LoVo (cell line): ENCODE data around the gene RAMP1.
"Not testable (repeated sequence)": the region's sequence is repeated elsewhere in the genome, so short reads cannot be mapped to it uniquely, and the experiment has no call there.

ENCODE experiments used
- DNase-seq: peaks from one replicate; pipeline ENCODE4 v3.0.0-alpha.2; 2016; ENCODE audit warnings: low spot score

Gene RAMP1

DNA sequence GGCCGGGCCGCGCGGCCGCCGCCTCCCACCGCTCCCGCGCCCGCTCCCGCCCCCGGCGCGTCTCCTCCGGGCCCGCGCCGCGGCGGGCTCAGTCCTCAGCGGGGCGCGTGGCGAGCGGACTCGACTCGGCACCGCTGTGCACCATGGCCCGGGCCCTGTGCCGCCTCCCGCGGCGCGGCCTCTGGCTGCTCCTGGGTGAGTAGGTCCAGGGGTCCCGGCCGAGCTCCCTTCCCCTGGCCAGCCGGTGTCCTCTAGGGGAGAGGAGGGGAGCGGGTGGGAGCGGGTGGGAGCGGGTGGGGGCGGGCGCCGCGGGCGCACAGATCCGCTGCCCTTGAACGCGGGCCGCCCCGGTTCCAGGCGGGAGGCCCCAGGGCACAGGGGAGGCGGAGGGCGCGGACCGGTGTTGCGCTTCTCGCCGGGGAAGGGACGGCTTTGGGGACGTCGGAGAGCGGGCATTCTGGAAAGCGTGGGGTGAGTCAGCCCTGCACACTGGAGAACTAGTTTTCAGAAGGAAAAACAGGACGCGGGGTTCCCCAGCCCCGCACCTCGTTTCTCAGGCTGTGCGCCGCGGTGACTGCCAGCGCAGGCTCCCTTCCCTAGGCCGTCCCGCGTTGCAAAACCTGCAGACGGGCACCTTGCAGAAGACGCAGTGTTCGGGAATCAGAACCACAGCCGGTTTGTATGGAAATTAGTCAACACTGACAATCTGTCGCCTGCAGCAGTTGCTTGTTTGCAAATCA lies at the start of gene RAMP1:
TSS of gene RAMP1 (plus strand) at position 91 of the 740 bp plus-strand sequence. CDS start at position 144, 53 bp downstream.
- DNase-seq, result no peak

DNA sequence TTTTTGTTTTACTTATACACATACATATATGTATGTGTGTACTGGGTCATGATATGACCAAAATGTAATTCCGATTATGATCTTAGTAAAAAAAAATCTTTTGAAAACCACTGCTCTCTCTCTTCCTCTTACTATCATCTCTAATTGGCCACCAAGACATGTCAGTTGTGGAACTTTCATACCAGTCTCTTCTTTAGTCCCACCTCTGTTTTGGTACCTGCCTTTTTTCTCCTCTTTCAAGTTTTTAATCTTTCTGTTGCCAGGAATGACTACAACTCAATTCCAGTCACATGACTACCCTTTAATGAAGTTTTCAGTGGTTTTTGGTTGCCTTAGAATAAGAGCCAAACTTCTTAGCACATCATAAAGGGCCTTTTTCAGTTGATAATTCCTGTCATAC lies 43.8 kb upstream of the RAMP1 start:
- no peak for DNase-seq

DNA sequence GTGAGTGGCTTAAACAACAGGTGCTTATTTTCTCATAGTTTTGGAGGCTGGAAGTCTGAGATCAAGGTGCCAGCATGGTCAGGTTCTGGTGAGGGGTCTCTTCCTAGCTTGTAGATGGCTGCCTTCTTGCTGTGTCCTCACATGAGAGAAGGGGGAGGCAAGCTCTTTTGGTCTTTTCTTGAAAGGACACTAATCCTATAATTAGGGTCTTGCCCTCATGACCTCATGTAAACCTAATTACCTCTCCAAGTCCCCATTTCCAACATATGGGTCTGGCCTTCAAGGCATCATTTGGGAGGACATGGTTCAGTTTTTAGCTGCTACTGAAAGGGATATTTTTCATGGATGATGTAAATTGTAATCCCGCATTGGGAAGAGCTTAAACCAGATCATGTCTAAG lies 42.9 kb upstream of the RAMP1 start:
- no peak for DNase-seq

DNA sequence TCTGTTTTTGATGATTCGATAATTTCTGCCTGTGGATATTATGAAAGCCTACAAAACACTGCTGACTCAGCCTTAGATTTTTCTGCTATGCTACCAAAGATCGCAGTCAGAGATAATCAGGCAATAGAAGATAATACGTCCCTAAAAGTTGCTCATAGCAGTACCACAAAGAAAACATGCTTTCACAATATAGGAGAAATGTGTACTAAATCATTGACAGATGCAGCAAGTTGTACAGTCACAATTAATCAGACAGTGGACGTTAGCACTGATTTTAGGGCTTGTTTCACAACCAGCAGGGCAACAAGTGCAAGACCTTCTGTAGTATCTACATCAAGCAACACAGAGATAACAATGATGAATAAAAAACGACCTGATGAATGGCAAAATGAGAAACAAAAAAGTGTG lies 41.4 kb upstream of the RAMP1 start:
- DNase-seq, result no peak

DNA sequence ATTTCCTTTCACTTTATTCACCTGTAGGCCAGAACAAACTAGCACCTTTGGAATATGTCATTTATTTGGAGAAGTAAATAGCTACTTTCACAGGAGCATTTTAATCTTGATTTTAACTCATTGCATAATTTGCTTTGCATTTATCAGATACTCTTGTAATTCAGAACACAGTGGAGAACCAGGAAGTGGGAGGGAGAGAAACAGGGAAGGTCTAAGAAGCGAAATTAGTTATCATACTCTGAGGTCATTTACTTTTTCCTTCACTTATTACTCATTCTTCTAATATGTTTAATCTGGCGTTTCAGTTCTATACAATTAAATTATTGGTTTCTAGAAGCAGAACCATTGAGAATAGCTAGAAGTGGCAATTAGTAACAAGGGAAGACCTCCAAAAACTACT lies 40.2 kb upstream of the RAMP1 start:
- DNase-seq, result no peak

DNA sequence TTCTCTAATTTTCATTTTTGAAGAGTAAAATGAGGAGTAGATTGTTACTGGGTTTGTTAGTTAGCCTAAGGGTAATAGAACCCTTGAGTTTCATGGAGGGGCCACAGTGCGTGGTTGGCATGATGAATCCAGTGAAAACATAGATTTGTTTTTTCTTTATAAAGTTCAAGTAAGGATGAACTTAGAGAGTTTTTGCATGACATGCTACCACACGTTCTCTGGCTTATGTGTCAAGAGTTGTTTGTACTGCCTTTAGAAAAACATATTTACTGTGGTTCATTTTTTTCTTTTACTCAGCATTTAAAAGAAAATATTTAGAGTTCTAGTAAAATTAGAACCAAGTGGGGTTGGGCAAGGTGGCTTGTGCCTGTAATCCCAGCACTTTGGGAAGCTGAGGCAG lies 39.0 kb upstream of the RAMP1 start:
- no peak for DNase-seq

DNA sequence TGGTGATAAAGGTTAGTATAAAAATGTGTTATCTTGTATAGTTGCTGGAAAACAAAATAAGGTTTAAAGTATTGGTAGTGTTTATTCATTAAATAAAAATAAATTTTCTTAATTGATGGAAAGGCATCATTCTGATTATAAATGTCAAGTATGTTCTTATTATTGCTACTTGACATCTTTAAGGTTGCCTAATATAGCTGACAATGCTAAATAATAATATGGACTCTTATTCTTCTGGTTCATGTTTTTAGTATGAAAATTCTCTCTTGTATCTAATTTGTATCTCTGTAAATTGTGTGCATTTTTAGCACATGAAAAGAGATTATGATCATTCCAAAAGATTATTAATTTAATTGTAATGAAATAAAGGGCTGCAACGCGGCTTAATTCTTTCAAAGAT lies 35.9 kb upstream of the RAMP1 start:
- no peak for DNase-seq

DNA sequence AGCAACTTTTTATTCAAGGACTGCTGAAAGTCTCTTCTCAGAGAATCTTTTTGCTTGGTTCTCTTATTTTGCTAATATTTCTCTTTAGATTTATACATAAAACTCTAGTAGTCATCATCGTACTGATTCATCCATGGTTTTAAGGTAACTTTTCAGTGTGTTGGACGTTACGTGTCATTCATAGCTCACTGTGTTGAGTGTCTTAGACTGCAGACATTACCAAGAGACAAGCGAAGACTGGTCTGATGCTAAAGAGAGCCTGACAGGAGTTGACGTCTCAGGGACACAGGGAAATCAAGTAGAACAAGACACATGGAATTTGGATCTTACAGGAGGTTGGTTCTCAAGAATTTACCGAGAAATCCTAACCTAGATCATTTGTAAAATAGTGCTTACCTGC lies 35.3 kb upstream of the RAMP1 start:
- DNase-seq, result no peak

DNA sequence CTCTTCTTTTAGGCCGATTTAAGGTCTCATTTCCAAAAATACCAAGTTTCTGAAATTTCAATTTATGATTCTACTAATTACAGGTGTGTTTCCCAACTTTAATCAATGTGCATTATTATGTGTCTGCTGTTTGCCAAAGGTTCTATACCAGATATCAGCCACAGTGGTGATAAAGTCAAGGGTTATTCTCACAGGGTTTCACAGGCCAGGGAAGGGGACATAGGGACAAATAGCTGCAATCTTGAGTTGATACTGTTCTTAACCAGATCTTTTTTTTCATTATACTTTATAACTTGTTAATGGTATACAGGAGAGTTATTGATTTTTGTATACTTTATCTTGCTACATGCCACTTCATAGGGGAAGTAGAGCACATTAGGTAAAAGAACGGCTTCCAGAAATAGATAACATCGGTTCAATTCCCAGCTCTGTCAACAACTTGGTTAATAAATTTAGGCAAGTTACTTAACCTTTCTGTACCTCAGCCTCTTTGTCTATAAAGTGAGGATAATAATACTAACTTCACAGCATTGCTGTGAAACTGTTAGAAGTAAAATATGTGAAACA lies 31.9 kb upstream of the RAMP1 start:
- no peak for DNase-seq

DNA sequence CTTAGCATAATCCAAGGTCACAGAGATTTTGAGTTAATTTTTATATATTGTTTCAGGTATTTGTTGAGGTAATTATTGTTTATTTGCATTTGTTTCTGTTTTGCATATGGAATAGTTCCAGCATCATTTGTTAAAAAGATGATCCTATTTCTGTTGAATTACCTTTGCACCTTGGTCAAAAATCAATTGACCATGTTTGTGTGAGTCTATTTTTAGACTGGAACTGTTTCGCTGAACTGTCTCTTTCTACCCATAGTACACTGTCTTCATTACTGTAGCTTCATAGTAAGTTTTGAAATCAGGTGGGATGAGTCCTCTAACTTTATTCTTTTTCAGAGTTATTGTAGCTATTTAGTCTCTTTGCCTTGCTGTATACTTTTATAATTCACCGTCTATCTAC lies 28.9 kb upstream of the RAMP1 start:
- no peak for DNase-seq

DNA sequence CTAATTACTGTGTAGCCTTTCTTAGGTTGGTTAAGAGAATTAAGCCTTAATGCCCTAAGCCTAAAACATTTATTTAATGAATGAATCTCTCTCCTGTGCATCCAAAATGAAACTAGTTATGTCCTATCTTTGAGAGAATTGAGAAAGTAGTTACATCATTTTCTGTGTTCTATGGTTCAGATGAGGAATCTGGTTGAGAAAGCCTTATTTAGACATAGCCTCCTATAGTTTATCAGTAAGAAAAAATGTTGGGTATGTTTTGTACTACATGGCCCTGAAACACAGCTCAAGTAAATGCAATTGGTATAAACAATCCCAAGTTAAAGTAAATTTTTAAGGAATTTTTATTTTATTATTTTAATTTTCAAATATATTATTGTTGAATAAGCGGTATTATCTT lies 25.9 kb upstream of the RAMP1 start:
- DNase-seq, result no peak

DNA sequence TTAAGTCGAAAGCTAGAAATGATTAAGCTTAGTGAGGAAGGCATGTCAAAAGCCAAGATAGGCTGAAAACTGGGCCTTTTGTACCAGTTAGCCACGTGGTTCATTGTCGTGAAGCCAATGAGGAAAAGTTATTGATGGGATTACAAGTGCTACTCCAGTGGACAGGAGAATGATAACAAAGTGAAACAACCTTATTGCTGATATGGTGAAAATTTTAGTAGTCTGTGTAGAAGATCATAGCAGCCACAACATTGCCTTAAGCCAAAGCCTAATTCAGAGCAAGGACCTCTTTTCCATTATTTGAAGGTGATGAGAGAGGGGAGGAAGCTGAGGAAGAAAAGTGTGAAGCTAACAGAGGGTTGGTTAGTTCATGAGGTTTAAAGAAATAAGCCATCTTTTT lies 24.1 kb upstream of the RAMP1 start:
- DNase-seq, result no peak

DNA sequence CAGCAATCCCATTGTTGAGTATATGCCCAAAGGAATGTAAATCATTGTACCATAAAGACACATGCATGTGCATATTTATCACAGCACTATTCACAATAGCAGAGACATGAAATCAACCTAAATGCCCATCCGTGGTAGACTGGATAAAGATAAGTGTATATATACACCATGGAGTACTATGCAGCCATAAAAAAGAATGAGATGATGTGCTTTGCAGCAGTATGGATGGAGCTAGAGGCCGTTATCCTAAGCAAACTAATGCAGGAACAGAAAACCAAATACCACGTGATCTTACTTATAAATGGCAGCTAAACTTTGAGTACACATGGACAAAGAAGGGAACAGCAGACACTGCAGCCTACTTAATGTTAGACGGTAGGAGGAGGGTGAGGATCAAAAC lies 18.4 kb upstream of the RAMP1 start:
- no peak for DNase-seq

DNA sequence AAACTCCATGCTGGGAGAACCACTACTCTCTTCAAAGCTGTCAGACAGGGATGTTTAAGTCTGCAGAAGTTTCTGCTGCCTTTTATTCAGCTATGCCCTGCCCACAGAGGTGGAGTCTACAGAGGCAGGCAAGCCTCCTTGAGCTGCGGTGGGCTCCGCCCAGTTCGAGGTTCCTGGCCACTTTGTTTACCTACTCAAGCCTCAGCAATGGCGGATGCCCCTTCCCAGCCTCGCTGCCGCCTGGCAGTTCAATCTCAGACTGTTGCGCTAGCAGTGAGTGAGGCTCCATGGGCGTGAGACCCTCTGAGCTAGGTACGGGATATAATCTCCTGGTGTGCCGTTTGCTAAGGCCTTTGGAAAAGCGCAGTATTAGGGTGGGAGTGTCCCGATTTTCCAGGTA lies 10.5 kb upstream of the RAMP1 start:
- DNase-seq, result not testable (repeated sequence)

DNA sequence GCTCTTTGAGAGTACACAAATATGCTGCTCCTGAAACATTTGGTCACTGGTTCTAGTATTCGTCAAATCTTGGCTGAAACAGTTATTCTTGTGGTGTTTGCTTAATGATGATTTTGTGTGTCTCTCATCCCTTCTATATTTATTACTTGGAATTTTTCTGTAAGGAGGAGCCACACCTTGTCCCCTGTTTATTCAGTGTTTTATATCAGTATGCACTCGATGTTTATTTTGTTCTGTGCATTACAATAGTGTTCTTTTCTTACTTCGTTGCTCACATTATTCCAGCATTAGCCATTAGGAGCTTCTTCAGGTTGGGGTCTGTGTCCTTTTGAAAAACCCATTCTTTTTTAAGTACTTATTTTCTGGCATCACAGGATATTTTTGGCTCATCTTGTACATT lies 5.1 kb upstream of the RAMP1 start:
- DNase-seq, result no peak

DNA sequence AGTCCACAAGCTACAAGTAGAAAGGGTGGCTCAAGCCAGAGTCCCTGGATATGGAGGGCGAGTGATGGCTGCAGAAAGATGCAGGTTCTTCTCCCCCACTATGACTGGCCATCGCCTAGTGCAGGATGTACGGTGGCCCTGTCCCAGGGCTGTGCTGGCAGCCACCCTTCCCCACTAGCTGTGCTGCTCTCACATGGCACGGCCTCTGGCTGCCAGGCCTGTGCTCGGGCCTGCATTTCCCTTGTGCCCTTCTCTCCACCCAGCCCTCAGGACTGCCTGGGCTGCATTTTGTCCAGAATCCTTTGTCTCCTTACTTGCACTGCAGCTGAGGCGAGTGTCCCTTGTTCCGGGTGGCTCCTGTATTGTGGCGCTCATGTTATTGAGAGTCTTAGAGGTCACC lies 1.6 kb upstream of the RAMP1 start:
- DNase-seq, result no peak

DNA sequence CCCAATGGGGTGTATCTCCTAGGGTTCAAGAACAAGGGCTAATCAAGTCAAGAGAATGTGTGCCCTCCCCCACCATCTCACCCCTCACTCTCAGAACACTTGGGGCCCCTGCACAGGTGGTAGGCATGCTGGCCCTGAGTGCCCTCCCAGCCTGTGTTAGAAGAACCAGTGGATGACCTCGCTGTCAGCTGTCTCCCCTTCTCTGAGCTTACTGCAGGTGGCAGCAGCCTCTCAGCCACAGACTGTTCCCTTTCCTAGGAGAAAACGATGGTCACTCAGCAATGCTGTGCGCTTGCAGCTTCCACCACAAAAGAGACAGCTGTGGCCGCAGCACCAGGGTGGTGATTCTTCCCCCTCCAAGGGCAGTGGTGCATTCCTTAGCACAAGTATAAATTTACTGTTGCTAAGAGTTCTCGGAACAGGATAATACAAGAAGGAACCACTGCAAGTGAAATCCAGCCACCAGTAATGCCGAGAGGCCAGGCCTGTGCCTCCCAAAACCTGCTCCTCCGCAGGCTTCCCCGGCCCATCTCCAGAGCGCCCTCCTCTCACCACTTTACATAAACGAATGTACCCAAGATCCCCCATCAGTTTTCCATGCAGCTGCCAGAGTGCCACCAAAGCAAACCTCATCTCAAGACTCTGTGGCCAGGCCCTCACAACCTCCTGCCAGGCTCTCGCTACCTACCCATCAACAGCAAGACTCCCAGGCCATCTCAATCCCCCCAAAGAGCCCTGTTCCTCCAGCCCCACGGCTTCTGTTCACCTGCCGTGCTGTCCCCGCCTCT lies 935 bp upstream of the RAMP1 start:
- peak; percentile 69 for DNase-seq

DNA sequence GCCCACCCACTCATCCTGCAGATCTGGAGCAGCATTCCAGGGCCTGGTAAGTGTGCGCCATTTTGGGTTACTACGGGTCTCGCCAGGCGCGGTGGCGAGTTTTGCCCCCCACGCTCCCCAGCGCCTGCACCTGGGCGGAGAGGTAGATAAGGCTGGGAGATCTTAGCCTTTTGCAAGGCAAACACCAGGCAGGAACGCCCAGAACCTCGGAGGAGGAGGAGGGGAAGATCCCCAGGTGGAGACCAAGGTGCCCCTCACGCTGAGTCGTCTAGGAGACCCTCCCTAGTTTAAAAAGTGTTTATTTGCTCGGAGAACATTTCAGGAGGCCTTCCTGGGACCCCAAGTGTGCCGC lies 365 bp upstream of the RAMP1 start:
- DNase-seq, result no peak

DNA sequence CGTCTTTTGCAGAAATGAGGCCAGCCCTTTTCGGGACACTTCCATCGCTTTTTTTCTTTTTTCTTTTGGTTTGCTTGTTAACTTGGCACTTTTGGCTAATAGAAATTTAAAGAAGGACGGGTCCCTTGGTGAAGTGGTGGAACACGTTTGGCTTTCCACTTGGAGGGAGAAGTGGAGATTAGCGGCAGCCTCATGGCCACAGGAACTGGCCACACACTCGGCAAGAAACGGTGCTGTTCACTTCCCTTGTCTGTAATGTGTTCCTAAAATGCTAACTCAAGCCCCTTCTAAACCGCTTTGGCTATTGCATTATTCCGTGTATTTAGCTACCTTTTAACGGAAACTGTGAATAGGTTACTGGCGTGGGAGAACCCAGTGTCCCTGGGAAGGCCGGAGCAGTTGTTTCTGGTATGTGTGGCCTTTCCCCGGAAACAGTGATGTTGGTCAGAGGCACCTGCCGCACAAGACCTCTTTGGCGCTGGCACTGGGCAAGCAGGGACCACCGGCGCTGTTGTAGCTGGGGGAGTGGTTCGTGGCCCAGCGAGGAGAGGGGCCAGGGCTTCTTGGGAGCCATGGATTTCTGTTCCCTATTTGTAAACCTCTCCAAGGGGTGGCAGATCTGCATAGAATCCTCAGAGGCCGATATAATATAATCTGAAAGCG lies 981 bp downstream of the RAMP1 start:
- DNase-seq, result no peak

DNA sequence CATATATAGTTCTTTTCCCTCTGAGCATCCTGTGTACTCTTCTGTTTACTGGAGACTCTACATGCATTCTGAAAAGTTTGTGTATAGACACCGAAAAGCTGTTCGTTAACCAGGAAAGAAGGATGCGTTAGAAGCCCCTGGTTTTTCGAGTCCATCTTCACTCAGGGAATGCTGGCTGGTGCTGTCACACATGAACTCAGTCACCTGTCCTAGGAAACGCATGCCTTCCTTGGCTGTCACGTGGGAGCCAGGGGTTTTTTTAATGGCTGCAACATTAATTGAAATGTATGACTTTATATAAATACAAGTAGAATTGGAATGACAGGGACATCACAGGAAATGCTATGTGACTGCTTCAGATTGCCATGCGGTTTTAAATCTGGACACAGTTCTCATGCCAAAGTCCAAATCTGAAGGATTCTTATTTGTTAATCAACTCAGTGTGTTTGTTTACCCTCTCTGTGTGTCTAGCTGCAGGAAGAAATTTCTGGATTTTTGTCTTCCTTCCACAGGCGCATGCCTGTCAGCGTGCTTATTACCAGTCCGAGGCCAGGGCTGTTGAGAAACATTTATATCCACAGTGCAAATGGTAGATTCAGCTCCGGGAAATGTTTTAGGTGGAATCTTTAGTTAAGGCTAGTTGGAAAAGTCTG lies 2.6 kb downstream of the RAMP1 start:
- DNase-seq, result no peak

DNA sequence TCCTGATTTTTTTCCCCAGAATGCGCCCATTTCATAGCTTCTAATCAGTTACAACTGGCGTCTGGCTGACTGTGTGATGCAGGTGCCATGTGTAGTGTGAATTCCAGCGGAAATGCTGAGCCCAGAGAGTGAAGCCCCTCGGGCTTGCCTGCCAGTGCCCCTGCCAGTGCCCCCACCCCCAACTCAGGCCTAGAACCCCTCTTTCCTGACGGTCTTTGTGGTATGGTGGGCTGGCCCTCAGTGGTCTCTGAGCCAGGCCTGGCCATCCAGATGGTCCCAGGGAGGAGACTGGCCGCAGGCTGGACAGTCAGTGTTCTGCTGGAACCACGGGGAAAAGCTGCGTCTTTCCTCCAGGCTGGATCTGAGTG lies 3.1 kb downstream of the RAMP1 start:
- no peak for DNase-seq

DNA sequence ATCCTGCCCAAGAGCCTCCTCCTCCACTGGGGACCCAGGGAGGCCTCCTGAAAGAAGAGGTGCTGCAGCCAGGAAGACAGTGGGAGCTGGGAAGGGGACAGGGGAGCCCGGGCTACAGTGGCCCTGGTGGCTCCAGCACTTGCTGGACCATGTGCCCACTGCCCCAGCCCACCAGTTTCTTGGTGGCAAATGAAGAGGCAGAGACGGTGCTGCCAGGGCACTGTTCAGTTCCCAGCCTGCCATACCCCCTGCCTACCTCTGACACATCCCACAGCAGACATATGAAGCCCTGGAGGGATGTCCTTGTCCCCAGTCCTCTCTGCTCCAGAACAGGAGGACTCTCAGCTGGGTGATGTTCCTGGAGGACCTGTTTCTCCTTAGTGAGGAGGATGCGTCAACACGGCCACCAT lies 3.7 kb downstream of the RAMP1 start:
- no peak for DNase-seq
